IPS-15b (cell line): ENCODE data around the gene GXYLT1.

Experiments used
- H3K27me3 ChIP-seq: one replicate; pipeline ENCODE4 v1.6.1; 2013; ENCODE audit warnings: low read length; ENCODE audit not compliant: control insufficient read depth, insufficient read depth
- H3K36me3 ChIP-seq: one replicate; pipeline ENCODE4 v1.6.1; 2013; ENCODE audit warnings: low read length; ENCODE audit not compliant: control insufficient read depth, insufficient read depth
- H3K4me1 ChIP-seq: one replicate; pipeline ENCODE4 v1.6.1; 2013; ENCODE audit warnings: mild to moderate bottlenecking, low read length; ENCODE audit not compliant: control insufficient read depth, insufficient read depth
- H3K4me3 ChIP-seq: one replicate; pipeline ENCODE4 v1.5.1; 2013; ENCODE audit warnings: low read depth, low read length
- H3K9ac ChIP-seq: one replicate; pipeline ENCODE4 v1.6.1; 2013; ENCODE audit warnings: low read depth, mild to moderate bottlenecking, low read length
- H3K9me3 ChIP-seq: one replicate; pipeline ENCODE4 v1.6.1; 2013; ENCODE audit warnings: mild to moderate bottlenecking, low read length; ENCODE audit not compliant: control insufficient read depth, insufficient read depth

Gene GXYLT1

DNA sequence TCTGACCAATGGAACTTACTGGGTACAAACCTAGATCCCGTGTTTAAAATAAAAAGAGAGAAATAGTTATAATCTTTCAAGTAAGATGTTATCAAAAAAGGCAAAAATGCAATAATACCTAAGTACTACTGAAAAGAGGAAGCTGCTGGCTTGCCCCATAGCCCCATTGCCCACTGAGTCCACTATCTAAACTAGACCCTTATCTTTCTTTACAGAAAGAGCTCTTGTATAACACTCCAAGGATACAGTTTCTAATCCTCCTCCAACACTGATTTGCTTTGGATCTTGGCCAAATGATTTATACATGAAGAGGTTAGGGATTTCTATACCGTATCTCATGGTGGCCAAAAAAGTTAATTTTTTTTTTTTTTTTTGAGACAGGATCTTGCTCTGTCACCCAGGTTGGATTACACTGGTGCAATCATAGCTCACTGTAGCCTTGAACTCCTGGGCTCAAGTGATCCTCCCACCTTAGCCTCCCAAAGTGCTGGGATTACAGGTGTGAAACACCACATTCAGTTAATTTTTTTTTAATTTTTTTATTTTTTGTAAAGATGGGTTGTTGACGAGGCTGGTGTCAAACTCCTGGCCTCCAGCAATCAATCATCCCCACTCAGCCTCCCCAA, 2.6 kb downstream of the GXYLT1 start:
- Histone ChIP-seq H3K36me3 (no peaks in the 10 kb centered on the region), H3K4me1 (peaks cover 10% of the 10 kb centered on the region), H3K9ac (no peak overlapping the region), H3K27me3 (peaks cover 13% of the 10 kb centered on the region), H3K4me3 (no peak overlapping the region), H3K9me3 (no peaks in the 10 kb centered on the region)

- H3K9me3 ChIP-seq, result no peaks in the 10 kb centered on the region
- peaks cover 10% of the 10 kb centered on the region for H3K4me1 ChIP-seq
- H3K9ac ChIP-seq, result peak overlapping the region; percentile 0
- H3K36me3 ChIP-seq, result no peaks in the 10 kb centered on the region
- H3K4me3 ChIP-seq, result no peak overlapping the region
- peaks cover 13% of the 10 kb centered on the region for H3K27me3 ChIP-seq
Measured at GRCh38 chr12:42140901-42141300, 3.8 kb downstream of the GXYLT1 start.

GRCh38 chr12:42135259-42135814, 9.3 kb downstream of the GXYLT1 start:
- Histone ChIP-seq H3K36me3 (no peaks in the 10 kb centered on the region), H3K4me3 (no peak overlapping the region), H3K9me3 (no peaks in the 10 kb centered on the region), H3K9ac (no peak overlapping the region), H3K27me3 (no peaks in the 10 kb centered on the region), H3K4me1 (no peaks in the 10 kb centered on the region)

DNA sequence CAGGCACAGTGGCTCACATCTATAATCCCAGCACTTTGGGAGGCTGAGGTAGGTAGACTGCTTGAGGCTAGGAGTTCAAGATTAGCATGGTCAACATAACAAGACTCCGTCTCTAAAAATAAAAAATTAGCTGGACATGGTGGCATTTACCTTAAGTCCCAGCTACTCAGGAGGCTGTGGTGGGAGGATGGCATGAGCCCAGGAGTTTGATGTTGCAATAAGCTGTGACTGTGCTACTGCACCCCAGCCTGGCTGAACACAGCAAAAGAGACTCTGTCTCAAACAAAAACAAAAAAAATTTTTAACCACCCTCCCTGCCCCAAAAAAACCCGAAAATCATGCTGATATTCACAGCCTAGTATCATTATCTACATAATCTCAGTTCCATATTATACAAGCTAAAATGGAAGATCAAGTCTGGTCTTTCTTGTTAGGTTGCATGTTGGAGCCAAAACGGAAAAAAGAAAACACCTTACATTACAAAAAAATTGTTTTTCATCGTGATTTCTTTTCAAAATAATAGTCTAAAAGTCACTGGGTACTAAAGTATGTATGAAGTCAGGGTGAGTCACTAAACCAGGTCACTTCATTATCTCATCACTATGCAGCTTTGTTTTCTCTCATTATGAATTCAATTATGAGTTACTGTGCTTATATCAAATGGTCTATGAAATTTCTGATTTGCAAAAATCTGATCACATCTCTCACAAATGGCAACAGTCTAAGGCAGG, 13.8 kb downstream of the GXYLT1 start:
- Histone ChIP-seq H3K9me3 (no peaks in the 10 kb centered on the region), H3K4me3 (no peak overlapping the region), H3K27me3 (no peaks in the 10 kb centered on the region), H3K9ac (no peak overlapping the region), H3K4me1 (no peaks in the 10 kb centered on the region), H3K36me3 (no peaks in the 10 kb centered on the region)

DNA sequence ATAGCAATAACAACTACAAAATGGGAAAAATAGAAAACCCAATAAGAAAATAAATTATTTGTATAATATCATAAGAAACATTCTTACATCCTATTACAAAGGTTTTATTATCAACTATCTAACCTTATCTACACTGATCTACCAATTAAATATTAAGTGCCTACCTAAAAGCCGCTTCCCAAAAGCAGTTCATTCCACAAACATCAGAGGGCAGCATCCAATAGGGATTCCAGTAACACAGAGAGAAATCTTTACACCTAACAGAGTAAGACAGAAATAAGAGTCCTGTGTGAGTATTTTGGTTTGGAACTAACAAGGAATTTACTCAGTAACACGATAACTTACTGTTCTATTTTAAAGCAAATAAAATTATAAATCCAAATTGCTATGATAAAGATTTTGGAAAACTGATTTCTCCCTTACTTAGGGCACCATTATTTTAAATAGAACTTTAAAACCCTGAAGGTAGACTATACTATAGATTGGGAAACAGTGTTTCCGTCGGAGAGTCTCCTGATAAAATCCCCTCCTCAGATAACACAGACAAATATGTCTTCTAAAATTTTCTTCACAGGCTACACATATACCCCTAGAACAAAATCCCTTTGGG, 15.0 kb downstream of the GXYLT1 start:
- Histone ChIP-seq H3K36me3 (no peaks in the 10 kb centered on the region), H3K9me3 (no peaks in the 10 kb centered on the region), H3K4me3 (no peak overlapping the region), H3K9ac (no peak overlapping the region), H3K4me1 (peaks cover 9% of the 10 kb centered on the region), H3K27me3 (no peaks in the 10 kb centered on the region)

DNA sequence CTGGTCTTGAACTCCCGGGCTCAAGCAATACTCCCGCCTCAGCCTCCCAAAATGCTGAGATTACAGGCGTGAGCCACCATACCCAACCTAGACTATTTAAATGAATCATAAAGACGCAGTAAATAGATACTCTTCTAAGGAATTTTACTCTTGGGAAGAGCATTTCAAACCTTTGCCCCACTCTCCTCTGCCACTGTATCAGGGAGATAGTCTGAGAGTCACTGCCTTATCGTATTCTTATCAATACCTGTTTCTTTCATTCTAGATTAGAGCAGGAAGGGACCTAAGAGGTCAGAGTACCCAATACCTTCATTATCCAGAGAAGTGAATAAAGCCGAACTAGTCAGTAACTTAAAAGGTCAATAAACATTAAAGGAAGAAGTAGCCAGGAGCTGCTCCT, 15.8 kb downstream of the GXYLT1 start:
- Histone ChIP-seq H3K27me3 (no peaks in the 10 kb centered on the region), H3K4me1 (peaks cover 10% of the 10 kb centered on the region), H3K9me3 (no peaks in the 10 kb centered on the region), H3K4me3 (no peak overlapping the region), H3K36me3 (no peaks in the 10 kb centered on the region), H3K9ac (no peak overlapping the region)

DNA sequence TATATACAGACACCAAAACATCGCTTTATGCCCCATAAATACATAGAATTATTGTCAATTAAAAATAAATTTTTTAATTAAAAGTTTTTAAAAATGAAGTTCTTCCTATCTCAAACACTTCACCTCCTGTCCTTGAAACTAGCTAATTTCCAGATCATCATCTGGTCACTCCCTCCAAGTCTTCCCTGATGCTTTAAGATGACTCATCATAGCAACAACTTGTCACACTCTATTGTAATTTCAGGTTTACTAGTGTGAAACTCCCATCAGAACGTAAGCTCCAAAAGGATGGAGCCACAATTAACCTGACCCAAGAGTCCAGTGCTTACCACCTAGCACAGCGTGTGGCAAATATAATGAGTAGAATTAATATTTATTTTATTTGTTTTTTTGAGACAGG, 16.3 kb downstream of the GXYLT1 start:
- Histone ChIP-seq H3K4me1 (peaks cover 10% of the 10 kb centered on the region), H3K36me3 (no peaks in the 10 kb centered on the region), H3K9ac (no peak overlapping the region), H3K4me3 (no peak overlapping the region), H3K9me3 (no peaks in the 10 kb centered on the region), H3K27me3 (no peaks in the 10 kb centered on the region)

- no peak overlapping the region for H3K4me3 ChIP-seq
- H3K36me3 ChIP-seq, result no peaks in the 10 kb centered on the region
- no peak overlapping the region for H3K9ac ChIP-seq
- no peaks in the 10 kb centered on the region for H3K27me3 ChIP-seq
- peaks cover 10% of the 10 kb centered on the region for H3K4me1 ChIP-seq
- no peaks in the 10 kb centered on the region for H3K9me3 ChIP-seq
Measured at GRCh38 chr12:42126963-42127362, 17.7 kb downstream of the GXYLT1 start.

DNA sequence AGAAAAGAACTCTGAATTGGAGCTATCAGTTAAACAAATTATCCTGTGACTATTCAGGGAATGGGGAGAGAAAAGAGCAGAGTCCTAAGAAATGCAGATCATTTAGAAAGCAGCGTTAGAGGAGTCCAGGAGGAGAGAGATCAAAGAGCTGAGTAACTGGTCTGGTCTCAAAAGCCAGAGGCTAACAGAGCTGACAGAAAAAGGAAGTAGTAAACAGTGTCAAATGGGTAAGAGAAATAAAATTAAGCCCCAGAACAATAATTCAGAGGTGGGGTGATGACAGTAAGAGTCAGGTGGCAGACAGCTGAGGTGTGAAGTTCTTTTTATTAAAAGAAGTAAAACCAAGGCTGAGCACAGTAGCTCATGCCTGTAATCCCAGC, 19.3 kb downstream of the GXYLT1 start:
- no peaks in the 10 kb centered on the region for H3K36me3 ChIP-seq
- H3K4me3 ChIP-seq, result no peak overlapping the region
- H3K9me3 ChIP-seq, result no peaks in the 10 kb centered on the region
- no peak overlapping the region for H3K9ac ChIP-seq
- peaks cover 10% of the 10 kb centered on the region for H3K4me1 ChIP-seq
- no peaks in the 10 kb centered on the region for H3K27me3 ChIP-seq

DNA sequence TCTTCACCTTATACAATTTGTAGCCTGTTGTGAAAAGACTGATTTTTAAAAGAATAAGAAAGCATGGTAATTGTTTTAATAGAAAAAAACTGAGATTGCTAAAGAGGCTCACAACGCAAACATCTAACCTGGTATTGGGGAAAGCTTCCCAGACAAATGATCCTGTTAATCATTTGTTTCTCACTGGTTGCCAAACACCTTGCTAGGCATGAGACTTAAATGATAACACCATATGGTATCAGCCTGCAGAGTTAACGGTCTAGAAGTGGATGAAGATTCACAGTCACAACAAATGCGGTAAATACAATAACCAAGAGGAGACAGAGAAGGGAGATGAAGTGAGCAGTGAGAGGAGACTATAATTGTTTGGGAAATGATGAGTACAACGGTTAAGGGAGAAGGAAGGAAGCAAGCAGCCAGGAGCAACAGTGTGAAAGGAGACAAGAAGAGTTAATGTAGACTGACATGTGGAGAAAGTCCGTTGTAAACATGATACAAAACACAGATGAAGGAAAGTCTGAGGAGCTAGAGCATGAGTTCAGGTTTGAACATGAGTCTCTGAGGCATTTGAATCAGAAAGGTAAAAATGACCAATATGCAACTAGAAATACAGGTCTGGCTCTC, 19.8 kb downstream of the GXYLT1 start:
- no peaks in the 10 kb centered on the region for H3K36me3 ChIP-seq
- no peaks in the 10 kb centered on the region for H3K27me3 ChIP-seq
- peaks cover 10% of the 10 kb centered on the region for H3K4me1 ChIP-seq
- H3K9ac ChIP-seq, result no peak overlapping the region
- no peaks in the 10 kb centered on the region for H3K9me3 ChIP-seq
- H3K4me3 ChIP-seq, result no peak overlapping the region

- Histone ChIP-seq H3K9me3 (no peaks in the 10 kb centered on the region), H3K4me1 (no peaks in the 10 kb centered on the region), H3K9ac (no peak overlapping the region), H3K27me3 (no peaks in the 10 kb centered on the region), H3K4me3 (no peak overlapping the region), H3K36me3 (no peaks in the 10 kb centered on the region)
Measured at GRCh38 chr12:42119085-42119633, 25.5 kb downstream of the GXYLT1 start.
